Peyer's patch (tissue), 4 donors: ENCODE measurements around the gene ATP5F1A. TPM values are rescaled to one million over a fixed set of nuclear protein-coding genes. Genes with fewer than 3 reads are reported as not detected.

Experiments
- DNase-seq, 3 donors: peaks; one replicate each; pipeline ENCODE4 v3.0.0-alpha.2; 2017 to 2019
- H3K27ac ChIP-seq, 4 donors: fragments of 200-600 bp; sonication (generic); one replicate each; pipeline ENCODE4 v1.5.1; 2016 to 2019
- H3K27me3 ChIP-seq, 2 donors: fragments of 200-600 bp; sonication (generic); one replicate each; pipeline ENCODE4 v1.5.1; 2019
- H3K36me3 ChIP-seq, 3 donors: fragments of 200-600 bp; sonication (generic); one replicate each; pipeline ENCODE4 v1.5.1; 2016 to 2019
- H3K4me1 ChIP-seq, 4 donors: fragments of 200-600 bp; sonication (generic); one replicate each; pipeline ENCODE4 v1.5.1; 2016 to 2019
- H3K4me3 ChIP-seq, 4 donors: fragments of 200-600 bp; sonication (generic); 1 replicate in 3 of 4; 2 replicates in 1 of 4; pipeline ENCODE4 v1.5.1; 2016 to 2019; ENCODE audit warnings: mild to moderate bottlenecking in 1 of 4
- H3K9me3 ChIP-seq, 4 donors: fragments of 200-600 bp; sonication (generic); one replicate each; pipeline ENCODE4 v1.5.1; 2016 to 2019; ENCODE audit warnings: mild to moderate bottlenecking in 1 of 4
- CTCF ChIP-seq, 6 experiments: fragments of 450-650 bp in 4 of 6; fragments of 200-600 bp in 2 of 6; sonication (generic) in 1 of 6; IDR thresholded peaks; one replicate each; pipeline ENCODE4 v1.5.1; 2017 to 2019; ENCODE audit warnings: antibody characterized with exemption in 6 of 6, mild to moderate bottlenecking in 3 of 6, moderate library complexity in 1 of 6
- POLR2A ChIP-seq, 2 donors: fragments of 450-650 bp; IDR thresholded peaks; one replicate each; pipeline ENCODE4 v1.5.1; 2017; ENCODE audit warnings: antibody characterized with exemption in 2 of 2, mild to moderate bottlenecking in 2 of 2, moderate library complexity in 2 of 2
- total RNA-seq, 4 donors: library from RNA; depleted of rRNA; stranded (reverse); fragments of >200 nt; gene quantifications; one replicate each; pipeline ENCODE4 v1.1.0, GENCODE V29; 2016

Gene ATP5F1A
- total RNA-seq, 4 donors from 2014 or later: 295 to 667 (median 443) TPM

GRCh38 chr18:46068763-46069162 is 29.3 kb downstream of the ATP5F1A start:
- Histone ChIP-seq H3K27me3 (no peaks in the 10 kb centered on the region), H3K36me3 (no peaks in the 10 kb centered on the region), H3K4me1 (peaks cover 0 to 23% (median 2%) of the 10 kb centered on the region in 4 donors), H3K9me3 (no peaks in the 10 kb centered on the region), H3K4me3 (no peak overlapping the region), H3K27ac (no peak overlapping the region)
- no peak for TF ChIP-seq POLR2A (IDR thresholded peaks at IDR 0.05)
- no peak for TF ChIP-seq CTCF (IDR thresholded peaks at IDR 0.05)
- DNase-seq: no peak

- Histone ChIP-seq H3K9me3 (no peaks in the 10 kb centered on the region), H3K27me3 (no peaks in the 10 kb centered on the region), H3K27ac (no peak overlapping the region), H3K4me1 (peaks cover 0 to 11% (median 2%) of the 10 kb centered on the region in 4 donors), H3K4me3 (no peak overlapping the region), H3K36me3 (no peaks in the 10 kb centered on the region)
- DNase-seq: no peak
- TF ChIP-seq POLR2A (IDR thresholded peaks at IDR 0.05): no peak
- no peak for TF ChIP-seq CTCF (IDR thresholded peaks at IDR 0.05)
Measured at GRCh38 chr18:46067438-46068007, 30.6 kb downstream of the ATP5F1A start.

GRCh38 chr18:46062781-46063180 is 35.3 kb downstream of the ATP5F1A start:
- TF ChIP-seq POLR2A (IDR thresholded peaks at IDR 0.05) (no peak), CTCF (IDR thresholded peaks at IDR 0.05) (no peak)
- Histone ChIP-seq H3K4me1 (peaks cover 0 to 5% (median 0%) of the 10 kb centered on the region in 4 donors), H3K27me3 (no peaks in the 10 kb centered on the region), H3K4me3 (no peak overlapping the region), H3K36me3 (no peaks in the 10 kb centered on the region), H3K9me3 (no peaks in the 10 kb centered on the region), H3K27ac (no peak overlapping the region)
- no peak for DNase-seq

GRCh38 chr18:46061796-46062195 is 36.3 kb downstream of the ATP5F1A start:
- no peak for DNase-seq
- no peak overlapping the region for H3K4me3 ChIP-seq
- no peaks in the 10 kb centered on the region for H3K9me3 ChIP-seq
- H3K27me3 ChIP-seq: no peaks in the 10 kb centered on the region
- peaks cover 0 to 5% (median 0%) of the 10 kb centered on the region in 4 donors for H3K4me1 ChIP-seq
- no peak overlapping the region for H3K27ac ChIP-seq
- H3K36me3 ChIP-seq: no peaks in the 10 kb centered on the region
- no peak for TF ChIP-seq POLR2A (IDR thresholded peaks at IDR 0.05)
- TF ChIP-seq CTCF (IDR thresholded peaks at IDR 0.05): no peak

GRCh38 chr18:46061387-46061786 is 36.7 kb downstream of the ATP5F1A start:
- Histone ChIP-seq H3K4me1 (peaks cover 0 to 5% (median 0%) of the 10 kb centered on the region in 4 donors), H3K27me3 (no peaks in the 10 kb centered on the region), H3K9me3 (no peaks in the 10 kb centered on the region), H3K36me3 (no peaks in the 10 kb centered on the region), H3K27ac (no peak overlapping the region), H3K4me3 (no peak overlapping the region)
- DNase-seq: no peak
- TF ChIP-seq CTCF (IDR thresholded peaks at IDR 0.05) (no peak), POLR2A (IDR thresholded peaks at IDR 0.05) (no peak)
